HG03354 (cell line): Measurements from ENCODE around the gene NFE2.
"Not testable (repeated sequence)": the region's sequence is repeated elsewhere in the genome, so short reads cannot be mapped to it uniquely, and the experiment has no call there.

ENCODE experiments used
- ATAC-seq: cut with Tn5 transposase; IDR thresholded peaks from one replicate; pipeline ENCODE4 v1.9.1; 2021; ENCODE audit warnings: mild to moderate bottlenecking; ENCODE audit not compliant: unreplicated experiment, poor library complexity, severe bottlenecking

NFE2 gene

DNA sequence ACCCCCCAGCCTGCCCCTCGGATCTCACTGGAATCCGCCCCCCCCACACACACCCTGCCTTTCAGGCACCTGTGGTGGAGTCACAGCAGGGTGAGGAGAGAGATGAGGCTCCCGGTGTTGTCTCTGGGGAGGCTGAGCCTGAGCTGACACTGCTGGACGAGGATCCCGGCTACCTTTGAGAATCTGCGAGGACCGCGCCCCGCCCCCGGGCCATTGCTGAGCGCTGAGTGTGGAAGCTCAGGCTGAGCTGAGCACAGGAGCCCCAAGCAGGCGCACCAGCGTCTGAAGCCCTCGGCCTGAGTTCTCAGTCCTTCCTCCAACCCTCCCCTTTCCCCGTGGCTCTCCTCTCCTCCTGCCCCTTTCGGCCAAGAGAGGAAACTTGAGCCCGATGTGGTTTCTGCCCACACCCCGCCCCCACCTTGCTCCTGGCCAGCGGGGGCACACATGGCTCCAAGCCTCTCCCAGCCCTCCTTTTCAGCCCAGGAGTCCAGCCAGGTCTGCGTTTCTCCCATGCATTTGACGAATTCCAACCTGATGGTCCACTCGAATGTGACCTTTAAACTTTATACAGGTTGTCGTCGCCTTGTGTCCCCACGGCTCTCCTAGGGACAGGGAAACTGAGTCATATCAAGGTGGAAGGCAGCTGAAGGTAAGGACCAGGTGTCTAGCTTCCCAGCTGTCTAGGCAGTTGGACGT lies at the start of gene NFE2:
Gene NFE2 (minus strand): TSS at position 284 of the 696 bp plus-strand sequence. CDS start 5,767 bp downstream, outside the sequence.
- no peak for ATAC-seq

GRCh38 chr12:54349679-54350078 lies 48.9 kb upstream of the NFE2 start:
- ATAC-seq: no peak

DNA sequence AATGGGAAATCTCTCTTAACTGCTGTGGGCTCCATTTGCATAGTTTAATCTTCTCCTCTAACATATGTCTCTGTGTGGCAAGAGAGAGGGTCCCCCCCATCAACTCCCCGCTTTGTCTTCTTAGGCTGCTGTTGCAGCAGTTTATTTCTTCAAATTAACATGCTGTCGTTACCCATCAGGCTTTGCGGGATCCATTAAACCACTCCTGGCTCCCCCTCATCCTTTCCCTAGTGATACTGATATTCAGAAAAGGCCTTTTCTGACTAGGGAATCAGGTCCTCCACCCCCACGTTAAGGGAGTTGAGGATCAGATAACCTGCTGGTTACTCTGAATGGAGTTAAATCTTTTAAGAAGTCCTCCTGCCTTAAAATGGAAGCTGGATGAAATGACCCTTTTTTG lies 48.2 kb upstream of the NFE2 start:
- ATAC-seq: no peak

DNA sequence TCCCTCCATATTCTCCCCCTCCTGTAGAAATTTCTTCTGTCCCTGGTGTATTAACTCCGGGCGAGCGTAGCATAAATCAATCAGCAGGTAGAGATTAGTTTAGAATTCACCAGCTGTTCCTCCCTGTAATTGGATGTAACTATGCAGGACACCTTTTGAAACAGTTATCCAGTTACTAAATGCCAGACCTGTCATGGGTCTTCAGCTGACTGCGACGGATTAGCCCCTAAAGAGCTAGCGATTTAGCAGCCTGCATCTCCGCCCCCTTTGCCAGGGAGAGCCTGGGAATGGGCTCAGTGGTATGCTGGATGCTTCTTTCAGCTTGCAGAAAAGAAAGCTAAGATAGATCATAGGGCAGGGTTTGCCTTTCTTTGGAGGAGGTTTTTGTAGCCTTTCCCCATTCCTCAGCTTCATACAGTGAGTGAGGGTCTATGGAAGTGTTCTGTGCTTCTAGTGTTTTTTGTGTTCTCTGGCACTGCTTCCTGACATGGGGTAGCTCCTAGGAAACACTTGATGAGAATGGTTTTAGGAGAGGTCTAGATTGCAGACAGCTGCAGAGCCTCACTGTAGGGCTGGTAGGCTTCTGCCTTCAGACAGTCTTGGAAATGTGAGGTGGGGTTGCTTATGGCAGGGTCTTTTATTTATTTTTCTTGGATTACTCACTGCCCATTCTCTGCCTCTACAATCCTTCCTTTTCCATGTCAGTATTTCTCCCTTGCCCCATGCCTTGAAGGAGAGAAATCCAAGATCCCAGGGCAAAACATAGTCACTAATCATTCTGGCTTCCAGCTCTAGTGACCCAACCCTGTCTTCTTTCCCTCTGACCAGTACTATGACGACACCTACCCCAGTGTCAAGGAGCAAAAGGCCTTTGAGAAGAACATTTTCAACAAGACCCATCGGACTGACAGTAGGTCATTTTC lies 40.8 kb upstream of the NFE2 start:
- ATAC-seq: no peak

GRCh38 chr12:54340846-54341245 lies 40.0 kb upstream of the NFE2 start:
- ATAC-seq: no peak

GRCh38 chr12:54338698-54339296 lies 38.0 kb upstream of the NFE2 start:
- ATAC-seq: no peak

- no peak for ATAC-seq
These were observed 37.2 kb upstream of the NFE2 start for GRCh38 chr12:54337854-54338650.

- no peak for ATAC-seq
These were observed 36.5 kb upstream of the NFE2 start for GRCh38 chr12:54337280-54337842.

GRCh38 chr12:54333420-54334034 lies 32.7 kb upstream of the NFE2 start:
- ATAC-seq: no peak

DNA sequence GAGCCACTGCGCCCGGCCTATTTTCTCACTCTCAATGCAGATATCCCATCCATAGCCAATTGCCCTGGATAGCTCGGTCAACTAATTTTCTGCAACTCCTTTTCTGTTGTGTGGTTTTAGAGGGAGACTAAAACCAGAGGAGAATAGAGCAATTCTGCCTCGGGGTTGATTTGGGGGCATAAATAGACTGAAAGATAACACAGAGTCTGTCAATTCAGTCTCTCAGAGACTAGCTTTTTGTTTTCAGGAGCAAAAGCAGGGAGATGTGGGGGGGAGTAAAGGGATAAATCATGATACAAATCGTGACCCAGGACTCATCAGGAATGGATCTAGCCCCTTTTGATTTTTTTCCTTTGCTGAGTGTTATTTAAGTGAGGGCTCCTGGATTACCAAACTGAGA lies 30.6 kb upstream of the NFE2 start:
- ATAC-seq: no peak

- ATAC-seq: no peak
These were observed 29.6 kb upstream of the NFE2 start for GRCh38 chr12:54330442-54330841.

DNA sequence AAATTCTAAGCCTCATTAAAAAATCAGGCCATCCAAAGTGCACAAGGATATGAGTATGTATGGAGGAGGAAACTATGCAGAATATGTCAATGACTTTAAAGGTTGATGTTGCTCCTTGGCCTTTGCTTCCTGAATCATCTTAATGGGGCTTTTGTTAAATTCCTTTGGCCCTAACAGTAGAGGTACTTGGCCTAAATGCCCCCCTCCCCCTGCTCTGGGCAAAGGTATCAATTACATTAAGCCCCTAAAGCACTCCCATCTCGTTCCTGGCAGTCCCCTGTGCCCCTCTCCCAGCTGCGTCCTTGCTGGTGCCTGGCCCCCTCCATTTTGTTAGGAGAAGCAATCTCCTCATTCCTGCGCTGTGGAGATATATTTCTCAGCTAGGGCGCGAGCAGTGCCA lies 28.9 kb upstream of the NFE2 start:
- ATAC-seq: no peak

DNA sequence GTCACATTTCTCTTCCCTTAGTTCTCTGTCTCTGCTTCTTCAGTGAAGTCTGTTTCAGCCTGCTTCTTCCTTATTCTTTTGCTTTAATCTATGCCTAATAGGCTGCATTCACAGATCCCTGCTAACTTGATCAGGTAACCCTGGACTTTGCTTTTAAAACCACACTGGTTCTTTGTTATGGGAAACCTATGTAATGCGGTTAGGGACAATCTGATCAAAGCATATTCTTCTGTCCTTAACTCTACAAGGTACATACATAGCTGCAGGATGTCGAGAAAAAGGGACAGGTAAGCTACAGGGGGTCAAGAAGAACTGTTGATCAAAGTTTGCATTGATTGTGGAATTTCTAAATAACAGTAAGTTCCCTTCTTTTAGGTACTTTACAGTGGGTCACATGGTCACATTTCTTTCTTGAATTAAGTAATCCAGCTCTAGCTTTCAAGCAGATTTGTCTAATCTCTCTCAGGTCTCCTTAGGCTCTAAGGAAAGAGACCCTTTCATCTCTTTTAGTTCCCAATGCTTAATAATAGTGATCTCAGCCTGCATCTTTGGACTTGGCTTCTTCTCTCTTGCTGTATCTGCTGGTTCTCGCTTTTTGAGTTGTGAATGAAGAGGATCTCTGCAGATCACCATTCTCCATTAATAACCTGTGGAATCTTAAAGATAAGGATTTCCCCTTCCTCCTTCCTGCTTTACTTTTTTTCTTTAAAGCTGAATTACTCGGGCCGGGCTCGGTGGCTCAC lies 28.0 kb upstream of the NFE2 start:
- ATAC-seq: no peak

GRCh38 chr12:54325442-54326109 lies 24.8 kb upstream of the NFE2 start:
- not testable (repeated sequence) for ATAC-seq

GRCh38 chr12:54324617-54325441 lies 24.0 kb upstream of the NFE2 start, which contains the start of gene COPZ1:
COPZ1 (plus strand) TSS chr12:54325131; CDS start chr12:54325164, 33 bp downstream.
- peak; percentile 99 for ATAC-seq

GRCh38 chr12:54321363-54321762 lies 20.5 kb upstream of the NFE2 start:
- ATAC-seq: no peak

DNA sequence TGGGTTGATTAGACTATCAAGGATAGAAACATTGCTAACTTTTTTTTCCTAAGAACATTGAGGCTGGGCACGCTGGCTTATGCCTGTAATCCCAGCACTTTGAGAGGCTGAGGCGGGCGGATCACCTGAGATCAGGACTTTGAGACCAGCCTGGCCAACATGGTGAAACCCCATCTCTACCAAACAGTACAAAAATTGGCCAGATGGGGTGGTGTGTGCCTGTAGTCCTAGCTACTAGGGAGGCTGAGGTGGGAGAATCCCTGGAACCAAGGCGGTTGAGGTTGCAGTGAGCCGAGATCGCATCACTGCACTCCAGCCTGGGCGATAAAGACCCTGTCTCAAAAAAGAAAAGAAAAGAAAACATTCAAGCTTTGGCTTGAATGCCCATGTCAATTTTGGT lies 11.5 kb upstream of the NFE2 start:
- ATAC-seq: not testable (repeated sequence)
